Fibroblast of the aortic adventitia (primary cell): ENCODE data around the gene KCNT1. TPM values are rescaled to one million over a fixed set of nuclear protein-coding genes. Genes with fewer than 3 reads are reported as not detected.

Source experiments
- DNase-seq: peaks from one replicate; pipeline ENCODE4 v3.0.0-alpha.2; 2010; ENCODE audit warnings: low read depth
- H3K4me3 ChIP-seq: 2 replicates; pipeline ENCODE4 v1.5.1; 2011; ENCODE audit warnings: low read depth, mild to moderate bottlenecking, control low read depth, low read length, moderate library complexity
- total RNA-seq: library from RNA; depleted of rRNA; stranded (reverse); fragments of >200 nt; gene quantifications from 2 replicates; pipeline ENCODE4 v1.2.3, GENCODE V29; 2012; ENCODE audit warnings: low replicate concordance
- TF ChIP-seq, protein P1 (sequence below): IDR thresholded peaks from 2 replicates; pipeline ENCODE4 v1.5.1; 2011; ENCODE audit warnings: mild to moderate bottlenecking, low read length, control low read depth, inconsistent platforms; ENCODE audit not compliant: insufficient read depth

The KCNT1 gene
- total RNA-seq, 1 donor, result not detected

DNA sequence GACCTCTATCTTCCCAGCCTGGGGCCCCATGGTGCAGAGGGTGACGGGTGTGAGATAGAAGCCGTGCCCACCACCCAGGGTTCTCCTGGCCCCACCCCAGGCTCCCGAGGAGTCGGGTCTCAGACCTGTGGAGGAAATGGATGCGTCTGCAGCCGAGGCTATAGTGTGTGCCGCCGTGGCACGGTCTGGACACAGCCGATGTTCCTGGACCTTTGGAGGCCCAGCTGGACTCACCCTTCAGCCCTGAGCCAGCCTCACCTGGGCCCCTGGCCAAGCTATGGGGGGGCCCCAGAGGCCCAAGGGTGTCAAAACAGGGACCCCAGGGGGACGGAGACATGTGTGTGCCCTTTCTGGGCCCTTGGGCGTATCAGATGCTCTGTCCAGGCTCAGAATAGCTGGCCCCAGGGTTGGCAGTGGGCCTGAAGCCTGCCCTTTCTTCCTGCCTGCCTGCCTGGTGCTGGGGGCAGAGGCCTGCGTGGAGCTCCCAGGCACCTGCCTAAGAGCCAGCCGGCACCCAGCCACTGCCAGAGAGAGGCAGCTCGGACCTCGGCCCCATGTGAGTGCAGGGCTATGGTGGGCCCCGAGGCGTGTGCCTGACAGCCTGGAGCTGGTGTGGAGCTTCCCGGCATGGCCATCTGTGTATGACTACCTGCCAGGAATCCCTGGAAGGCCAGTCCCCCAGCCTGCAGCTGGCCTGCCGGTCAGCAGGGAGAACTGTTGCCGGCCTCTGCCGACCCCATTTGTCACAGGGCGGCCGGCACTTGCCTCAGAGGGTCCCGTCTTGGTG, 41.8 kb downstream of the KCNT1 start:
- no peak for DNase-seq
- no peak overlapping the region for H3K4me3 ChIP-seq
- TF ChIP-seq, protein P1, sequence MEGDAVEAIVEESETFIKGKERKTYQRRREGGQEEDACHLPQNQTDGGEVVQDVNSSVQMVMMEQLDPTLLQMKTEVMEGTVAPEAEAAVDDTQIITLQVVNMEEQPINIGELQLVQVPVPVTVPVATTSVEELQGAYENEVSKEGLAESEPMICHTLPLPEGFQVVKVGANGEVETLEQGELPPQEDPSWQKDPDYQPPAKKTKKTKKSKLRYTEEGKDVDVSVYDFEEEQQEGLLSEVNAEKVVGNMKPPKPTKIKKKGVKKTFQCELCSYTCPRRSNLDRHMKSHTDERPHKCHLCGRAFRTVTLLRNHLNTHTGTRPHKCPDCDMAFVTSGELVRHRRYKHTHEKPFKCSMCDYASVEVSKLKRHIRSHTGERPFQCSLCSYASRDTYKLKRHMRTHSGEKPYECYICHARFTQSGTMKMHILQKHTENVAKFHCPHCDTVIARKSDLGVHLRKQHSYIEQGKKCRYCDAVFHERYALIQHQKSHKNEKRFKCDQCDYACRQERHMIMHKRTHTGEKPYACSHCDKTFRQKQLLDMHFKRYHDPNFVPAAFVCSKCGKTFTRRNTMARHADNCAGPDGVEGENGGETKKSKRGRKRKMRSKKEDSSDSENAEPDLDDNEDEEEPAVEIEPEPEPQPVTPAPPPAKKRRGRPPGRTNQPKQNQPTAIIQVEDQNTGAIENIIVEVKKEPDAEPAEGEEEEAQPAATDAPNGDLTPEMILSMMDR, result no peak

DNA sequence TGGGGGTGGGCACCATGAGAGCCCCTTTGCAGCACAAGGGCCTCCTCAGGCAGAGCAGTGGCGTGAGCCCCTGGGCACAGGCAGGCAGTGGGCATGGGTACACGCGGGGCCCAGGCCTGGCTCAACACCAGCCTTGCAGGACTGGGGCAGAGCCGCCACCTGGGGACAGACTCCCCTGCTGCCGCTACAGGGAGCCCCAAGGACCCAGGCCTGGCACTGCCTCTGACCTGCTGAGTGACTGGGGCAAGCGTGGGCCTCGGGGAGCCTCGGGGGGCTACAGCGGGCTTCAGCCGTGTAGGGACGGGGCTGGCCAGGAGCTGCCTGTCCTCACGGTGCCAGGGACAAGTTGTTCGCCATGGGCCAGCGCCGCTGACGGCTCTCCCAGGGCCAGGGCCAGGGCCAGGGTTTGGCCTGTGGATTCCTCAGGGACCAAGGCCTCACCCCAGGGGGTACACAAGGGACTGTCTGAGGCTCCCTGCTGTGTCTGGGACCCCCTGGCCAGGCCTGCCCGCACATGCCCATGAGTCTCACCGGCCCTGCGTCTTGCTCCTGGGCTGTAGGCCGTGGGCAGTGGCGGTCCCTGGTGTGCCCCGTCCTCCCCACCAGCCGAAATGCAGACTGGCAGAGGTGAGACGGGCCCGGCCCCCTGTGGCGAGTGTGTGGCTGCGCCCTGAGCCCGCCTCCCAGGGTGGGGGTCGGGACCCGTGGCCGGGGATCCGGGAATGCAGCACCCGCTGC, 42.5 kb downstream of the KCNT1 start:
- no peak for DNase-seq
- TF ChIP-seq, protein P1, result no peak
- H3K4me3 ChIP-seq, result no peak overlapping the region

DNA sequence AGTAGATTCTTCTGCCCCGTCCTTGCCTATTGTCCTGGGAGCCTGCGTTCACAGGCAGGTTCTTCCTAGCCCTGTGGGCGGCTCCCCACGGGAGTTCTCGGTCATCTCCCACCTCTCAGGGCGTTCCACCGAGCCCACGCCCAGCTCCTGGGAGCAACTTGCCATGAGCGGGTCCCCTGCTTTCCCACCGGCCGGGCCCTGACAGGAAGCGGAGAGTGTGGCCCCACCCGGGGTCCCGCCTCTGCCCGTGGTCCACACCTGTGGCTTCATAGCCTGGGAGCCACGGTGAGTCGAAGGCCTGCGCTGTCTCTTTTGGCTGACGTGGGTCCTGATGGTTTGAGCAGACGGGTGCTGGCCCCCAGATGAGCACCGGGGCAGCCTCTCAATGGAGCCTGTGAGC, 43.2 kb downstream of the KCNT1 start:
- TF ChIP-seq, protein P1, result no peak
- H3K4me3 ChIP-seq, result no peak overlapping the region
- DNase-seq, result no peak

DNA sequence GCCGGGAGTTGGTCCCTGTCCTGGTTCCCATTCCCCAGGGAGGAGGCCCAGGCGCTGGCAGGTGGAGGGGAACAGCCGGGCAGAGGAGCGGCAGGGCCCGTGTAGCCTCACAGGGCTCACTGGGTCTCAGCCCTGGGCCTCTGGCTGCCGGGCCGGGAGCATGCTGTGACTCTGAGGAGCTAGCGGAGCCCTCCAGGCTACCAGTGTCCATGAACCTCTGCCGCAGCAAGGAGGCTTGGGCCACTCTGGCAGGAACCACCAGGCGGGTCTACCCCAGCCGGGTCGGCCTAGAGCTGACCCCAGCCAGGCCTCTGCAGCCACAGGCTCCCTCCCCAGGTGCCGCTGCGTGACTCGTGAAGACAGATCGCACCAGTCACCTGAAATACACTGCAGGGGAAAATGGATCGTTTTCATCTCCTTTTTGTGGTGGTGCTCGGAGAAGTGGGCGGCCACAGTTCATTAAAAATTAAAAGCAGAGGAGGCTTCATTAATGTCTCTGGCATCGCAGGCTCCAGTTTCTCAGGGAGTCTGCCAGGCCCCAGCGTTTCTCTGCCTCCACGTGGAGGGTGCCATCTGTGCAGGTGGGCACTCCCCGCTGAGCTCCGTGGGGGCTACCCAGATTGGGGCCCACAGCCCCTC, 43.8 kb downstream of the KCNT1 start:
- DNase-seq, result no peak
- no peak overlapping the region for H3K4me3 ChIP-seq
- TF ChIP-seq, protein P1, result no peak

DNA sequence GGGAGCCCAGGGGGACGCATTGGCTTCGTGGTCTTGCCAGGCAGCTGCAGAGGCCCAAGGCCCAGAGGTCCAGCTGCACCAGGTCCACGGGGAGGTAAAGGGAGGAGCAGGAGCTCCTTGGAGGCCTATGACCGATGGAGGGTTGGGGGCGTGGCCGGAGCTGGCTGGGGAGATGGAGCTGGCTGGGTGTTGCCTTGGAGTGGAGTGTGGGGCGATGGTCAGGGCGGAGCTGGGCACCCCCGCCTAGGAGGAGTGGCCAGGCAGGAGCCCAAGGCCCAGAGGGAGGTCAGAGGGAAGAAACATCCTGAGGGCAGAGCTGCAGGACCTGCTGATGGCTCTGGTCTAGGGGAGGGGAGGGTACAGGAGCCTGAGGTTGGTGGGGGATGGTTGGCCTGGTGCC, 44.6 kb downstream of the KCNT1 start:
- DNase-seq, result no peak
- TF ChIP-seq, protein P1, result no peak
- H3K4me3 ChIP-seq, result no peak overlapping the region

DNA sequence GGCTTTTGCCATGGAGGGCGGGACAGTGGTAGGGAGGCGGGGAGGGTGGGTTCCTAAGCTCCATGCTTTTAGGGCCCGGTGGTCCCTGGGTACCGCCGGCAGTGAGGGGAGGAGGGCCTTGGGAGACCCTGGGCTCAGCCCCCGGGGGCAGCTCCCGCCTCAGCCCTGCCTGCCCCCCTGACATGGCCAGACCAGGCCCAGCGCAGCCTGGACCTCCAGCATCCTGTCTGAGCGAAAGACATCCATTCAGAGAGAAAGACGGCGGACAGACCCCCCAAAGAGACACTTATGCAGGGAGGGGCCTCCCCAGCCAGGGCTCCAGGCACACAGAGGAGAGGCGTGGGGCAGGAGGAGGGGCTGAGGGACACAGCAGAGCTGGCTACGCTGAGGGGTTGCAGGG, 45.3 kb downstream of the KCNT1 start:
- no peak for DNase-seq
- TF ChIP-seq, protein P1, result no peak
- no peak overlapping the region for H3K4me3 ChIP-seq
